ENCODE measurements around the gene FXYD3. TPM values are rescaled to one million over a fixed set of nuclear protein-coding genes. Genes with fewer than 3 reads are reported as not detected.

FXYD3 gene
- total and polyA plus RNA-seq, 2 experiments from 2014 or later = 0.81 TPM; not detected in 1

- TF ChIP-seq EZH2phosphoT487 (IDR thresholded peaks at IDR 0.05; ENCODE audit: unreplicated experiment) (no peak), CTCF (conservative IDR thresholded peaks at IDR 0.05; ENCODE audit: low read depth in 2 of 2) (no peak), POLR2AphosphoS5 (IDR thresholded peaks at IDR 0.05; ENCODE audit: low read depth) (no peak), EZH2 (IDR thresholded peaks at IDR 0.05; ENCODE audit: low read depth, unreplicated experiment) (no peak), ETS1 (IDR thresholded peaks at IDR 0.05) (no peak), ZNF331 (CRISPR knock-in tag; IDR thresholded peaks at IDR 0.05; ENCODE audit: low read depth) (no peak), STAT1 (IDR thresholded peaks at IDR 0.05; ENCODE audit: unreplicated experiment) (no peak), CREB1 (CRISPR knock-in tag; IDR thresholded peaks at IDR 0.05; ENCODE audit: low read depth) (no peak), NANOG (IDR thresholded peaks at IDR 0.05; ENCODE audit: borderline replicate concordance) (no peak)
Observed at GRCh38 chr19:35123573-35123972, 8.0 kb downstream of the FXYD3 start (continued).

- no peak overlapping the region for H3K27ac ChIP-seq (ENCODE audit: low read depth)
- peak; percentile 64 for DNase-seq (ENCODE audit: low spot score)
- H3K4me2 ChIP-seq = peak overlapping the region; percentile 67; the same call in 1 of the 2 replicates
Observed at GRCh38 chr19:35124098-35125060, 8.8 kb downstream of the FXYD3 start.

More at GRCh38 chr19:35124098-35125060, 8.8 kb downstream of the FXYD3 start:
- Mint-ChIP-seq H3K4me1 (peaks cover 22% of the 10 kb centered on the region; the same call in 2 of the 3 replicates), H3K27ac (no peak overlapping the region), H3K4me3 (peak overlapping the region; percentile 5; the same call in 2 of the 3 replicates), H3K27me3 (ENCODE audit: insufficient read depth, low read depth, poor library complexity) (peaks cover 6% of the 10 kb centered on the region), H3K36me3 (ENCODE audit: low read depth) (no peaks in the 10 kb centered on the region), H3K9me3 (no peaks in the 10 kb centered on the region)
- Histone ChIP-seq H3K4me3 (peak overlapping the region; percentile 37; the same call in 1 of the 2 replicates), H3K4me1 (ENCODE audit: insufficient read depth) (peaks cover 9% of the 10 kb centered on the region), H3K79me2 (replicated peaks; ENCODE audit: insufficient read depth) (no peaks in the 10 kb centered on the region), H4K20me1 (replicated peaks; ENCODE audit: insufficient read depth) (no peaks in the 10 kb centered on the region), H2AFZ (no peak overlapping the region), H3K9me2 (ENCODE audit: insufficient read depth) (no peaks in the 10 kb centered on the region), H3K27me3 (ENCODE audit: insufficient read depth) (no peaks in the 10 kb centered on the region), H3K36me3 (ENCODE audit: insufficient read depth) (no peaks in the 10 kb centered on the region), H3F3A (replicated peaks; ENCODE audit: low read depth) (no peaks in the 10 kb centered on the region)
- no peak for TF ChIP-seq CTCF (conservative IDR thresholded peaks at IDR 0.05; ENCODE audit: low read depth in 2 of 2)
- TF ChIP-seq POLR2AphosphoS5 (IDR thresholded peaks at IDR 0.05; ENCODE audit: low read depth) = peak; percentile 62
- ATAC-seq = peak; percentile 64

Measured in GM23338 (cell line).